Gastrocnemius medialis (tissue), 4 donors: ENCODE measurements around the gene PABPC1L2B. TPM values are rescaled to one million over a fixed set of nuclear protein-coding genes. Genes with fewer than 3 reads are reported as not detected.
"Not testable (repeated sequence)": the region's sequence is repeated elsewhere in the genome, so short reads cannot be mapped to it uniquely, and the experiment has no call there.

Experiments used
- ATAC-seq, 2 donors: fragments of 150-250 bp; one replicate each; pipeline ENCODE4 v1.9.1; 2016
- DNase-seq, 2 donors: peaks; one replicate each; pipeline ENCODE4 v3.0.0-alpha.2; 2019
- H3K27ac ChIP-seq, 4 donors: fragments of 200-600 bp; sonication (generic); 1 replicate in 1 of 4; 2 replicates in 3 of 4; pipeline ENCODE4 v1.5.1; 2016 to 2018; ENCODE audit warnings: mild to moderate bottlenecking in 2 of 4, moderate library complexity in 1 of 4
- H3K27me3 ChIP-seq, 3 donors: fragments of 200-600 bp; sonication (generic) in 2 of 3; 1 replicate in 1 of 3; 2 replicates in 2 of 3; pipeline versions ENCODE4 v1.5.1 to v1.6.0; 2016 to 2019; ENCODE audit warnings: mild to moderate bottlenecking in 1 of 3, moderate library complexity in 1 of 3
- H3K36me3 ChIP-seq, 2 donors: fragments of 200-600 bp; sonication (generic) in 1 of 2; one replicate each; pipeline ENCODE4 v1.5.1; 2017 to 2018
- H3K4me1 ChIP-seq, 2 donors: fragments of 200-600 bp; sonication (generic) in 1 of 2; one replicate each; pipeline ENCODE4 v1.5.1; 2016 to 2017; ENCODE audit warnings: mild to moderate bottlenecking in 2 of 2
- H3K4me3 ChIP-seq, 4 donors: fragments of 200-600 bp; sonication (generic) in 3 of 4; 1 replicate in 1 of 4; 2 replicates in 3 of 4; pipeline ENCODE4 v1.5.1; 2016 to 2019; ENCODE audit warnings: mild to moderate bottlenecking in 2 of 4
- H3K9me3 ChIP-seq, 3 donors: fragments of 200-600 bp; sonication (generic) in 2 of 3; 1 replicate in 1 of 3; 2 replicates in 2 of 3; pipeline ENCODE4 v1.5.1; 2016 to 2019
- POLR2A ChIP-seq, 2 donors: fragments of 450-650 bp; IDR thresholded peaks; one replicate each; pipeline ENCODE4 v1.6.1; 2017; ENCODE audit warnings: antibody characterized with exemption in 2 of 2, mild to moderate bottlenecking in 2 of 2, moderate library complexity in 2 of 2
- in situ Hi-C, 4 donors: fragments of 200-750 bp; cut with MboI; loops; one replicate each; pipeline versions ENCODE4 v1.15.0 to v1.8.0; 2017; ENCODE audit warnings: low sequenced_read_pairs in 4 of 4
- intact Hi-C: fragments of 100-400 bp; cut with DNase I; formaldehyde crosslinking; loops from one replicate; pipeline ENCODE4 v1.15.1; 2023; ENCODE audit warnings: low total_unique reads
- total RNA-seq, 4 donors: library from RNA; depleted of rRNA; stranded (reverse); fragments of >200 nt; gene quantifications; one replicate each; pipeline versions ENCODE4 v1.1.0 to v1.2.3, GENCODE V29; 2016
- TF ChIP-seq, protein P1 (sequence below), 5 experiments: fragments of 450-650 bp in 3 of 5; fragments of 200-600 bp in 2 of 5; sonication (generic) in 2 of 5; IDR thresholded peaks in 4 of 5; conservative IDR thresholded peaks in 1 of 5; 1 replicate in 4 of 5; 2 replicates in 1 of 5; pipeline ENCODE4 v1.5.1; 2016 to 2019; ENCODE audit warnings: antibody characterized with exemption in 5 of 5, mild to moderate bottlenecking in 3 of 5, moderate library complexity in 3 of 5

Gene PABPC1L2B
- not detected for total RNA-seq

DNA sequence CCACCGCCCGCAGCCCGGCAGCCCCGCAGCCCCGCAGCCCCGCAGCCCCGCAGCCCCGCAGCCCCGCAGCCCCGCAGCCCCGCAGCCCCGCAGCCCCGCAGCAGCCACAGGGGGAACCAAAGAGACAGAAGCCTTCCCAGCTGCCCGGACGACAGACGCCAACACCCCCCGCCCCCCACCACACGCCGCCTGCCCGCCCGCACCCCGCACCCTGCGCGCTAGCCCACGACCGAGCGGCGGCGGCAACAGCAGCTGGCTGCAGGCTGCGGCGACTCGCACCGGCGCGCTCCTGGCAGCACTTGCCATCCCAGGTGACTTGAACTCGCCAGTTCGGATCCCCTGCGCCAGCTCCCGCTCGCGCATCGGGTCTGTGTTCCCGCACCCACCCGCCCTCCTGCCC, at the start of gene PABPC1L2B:
TSS of gene PABPC1L2B (plus strand) at position 207 of the 400 bp plus-strand sequence. CDS start 704 bp downstream, outside the sequence.
- ATAC-seq, H3K9me3 ChIP-seq, DNase-seq, intact Hi-C loops, in situ Hi-C loops, H3K4me1 ChIP-seq, H3K27ac ChIP-seq, H3K36me3 ChIP-seq, H3K4me3 ChIP-seq: not testable (repeated sequence)
- peaks cover 0 to 16% (median 0%) of the 10 kb centered on the region in 3 donors for H3K27me3 ChIP-seq

DNA sequence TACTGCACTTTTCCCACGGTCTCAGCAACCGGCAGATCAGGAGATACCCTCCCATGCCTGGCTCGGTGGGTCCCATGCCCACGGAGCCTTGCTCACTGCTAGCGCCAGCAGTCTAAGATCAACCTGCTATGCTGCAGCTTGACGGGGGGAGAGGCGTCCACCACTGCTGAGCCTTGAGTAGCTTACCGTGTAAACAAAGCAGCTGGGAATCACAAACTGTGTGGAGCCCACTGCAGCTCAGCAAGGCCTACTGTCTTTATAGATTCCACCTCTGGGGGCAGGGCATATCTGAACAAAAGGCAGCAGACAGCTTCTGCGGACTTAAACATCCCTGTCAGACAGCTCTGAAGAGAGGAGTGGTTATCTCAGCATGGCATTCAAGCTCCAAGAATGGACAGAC, 42.8 kb upstream of the PABPC1L2B start:
- H3K36me3 ChIP-seq, DNase-seq, ATAC-seq, H3K9me3 ChIP-seq, H3K4me1 ChIP-seq, H3K27me3 ChIP-seq, H3K4me3 ChIP-seq, intact Hi-C loops, in situ Hi-C loops, H3K27ac ChIP-seq: not testable (repeated sequence)

DNA sequence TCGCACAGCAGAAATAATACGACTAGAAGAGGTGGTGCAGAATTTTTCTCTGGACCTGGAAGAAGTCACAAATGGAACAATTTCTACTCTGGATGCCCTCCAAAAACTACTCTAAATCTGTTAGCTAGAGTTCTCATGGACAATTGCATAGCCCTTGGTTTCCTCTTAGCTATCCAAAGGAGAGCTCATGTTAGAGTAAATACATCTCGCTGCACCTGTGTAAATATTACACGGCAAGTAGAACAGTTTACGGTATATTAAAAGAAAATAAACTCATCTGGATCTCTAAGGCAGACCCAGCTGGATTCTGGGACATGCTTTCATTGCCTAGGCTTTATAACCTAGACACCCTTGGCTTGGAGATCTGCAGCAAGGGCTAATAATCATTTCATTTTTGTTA, 30.9 kb upstream of the PABPC1L2B start:
- in situ Hi-C loops, DNase-seq, H3K4me3 ChIP-seq, ATAC-seq, H3K27ac ChIP-seq, H3K36me3 ChIP-seq, H3K4me1 ChIP-seq, H3K9me3 ChIP-seq, H3K27me3 ChIP-seq, intact Hi-C loops: not testable (repeated sequence)

DNA sequence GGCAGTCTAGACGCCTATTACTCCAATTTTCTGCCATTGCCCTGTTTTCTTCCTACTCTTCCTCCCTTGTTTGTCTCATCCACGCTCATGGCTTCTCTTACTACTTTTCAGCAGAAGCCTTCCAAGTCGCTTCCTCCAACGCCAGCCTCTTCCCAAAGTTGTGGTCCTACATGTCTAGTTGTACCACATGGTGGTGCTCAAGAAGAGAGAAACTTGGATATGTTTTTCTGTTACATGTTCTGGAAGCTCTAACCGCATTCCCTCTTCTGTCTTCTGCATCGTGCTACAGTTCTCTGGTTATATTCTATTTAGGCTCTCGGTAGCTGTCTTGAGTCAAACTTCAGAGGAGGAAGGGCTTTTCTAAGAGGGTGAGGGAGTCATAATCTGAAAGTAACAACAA, 27.9 kb upstream of the PABPC1L2B start:
- H3K27me3 ChIP-seq, intact Hi-C loops, in situ Hi-C loops, H3K4me1 ChIP-seq, H3K9me3 ChIP-seq, H3K4me3 ChIP-seq, H3K36me3 ChIP-seq, H3K27ac ChIP-seq, DNase-seq: not testable (repeated sequence)
- ATAC-seq: peak; percentile 72 to 76

DNA sequence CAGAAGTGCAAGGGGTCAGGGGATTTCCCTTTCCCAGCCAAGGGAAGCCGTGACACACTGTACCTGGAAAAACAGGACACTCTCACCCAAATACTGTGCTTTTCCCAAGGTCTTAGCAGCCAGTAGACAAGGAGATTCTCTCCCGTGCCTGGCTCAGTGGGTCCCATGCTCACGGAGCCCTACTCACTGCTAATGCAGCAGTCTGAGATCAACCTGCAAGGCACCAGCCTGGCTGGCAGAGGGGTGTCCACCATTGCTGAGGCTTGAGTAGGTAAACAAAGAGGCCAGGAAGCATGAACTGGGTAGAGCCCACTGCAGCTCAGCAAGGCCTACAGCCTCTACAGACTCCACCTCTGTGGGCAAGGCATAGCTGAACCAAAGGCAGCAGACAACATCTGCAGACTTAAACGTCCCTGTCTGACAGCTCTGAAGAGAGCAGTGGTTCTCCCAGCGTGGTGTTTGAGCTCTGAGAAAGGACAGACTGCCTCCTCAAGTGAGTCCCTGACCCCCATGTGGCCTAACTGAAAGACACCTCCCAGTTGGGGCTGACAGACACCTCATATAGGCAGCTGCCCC, 21.8 kb upstream of the PABPC1L2B start:
- H3K4me3 ChIP-seq, H3K9me3 ChIP-seq, H3K4me1 ChIP-seq, H3K27me3 ChIP-seq, H3K36me3 ChIP-seq, intact Hi-C loops, DNase-seq, H3K27ac ChIP-seq, in situ Hi-C loops, ATAC-seq: not testable (repeated sequence)

DNA sequence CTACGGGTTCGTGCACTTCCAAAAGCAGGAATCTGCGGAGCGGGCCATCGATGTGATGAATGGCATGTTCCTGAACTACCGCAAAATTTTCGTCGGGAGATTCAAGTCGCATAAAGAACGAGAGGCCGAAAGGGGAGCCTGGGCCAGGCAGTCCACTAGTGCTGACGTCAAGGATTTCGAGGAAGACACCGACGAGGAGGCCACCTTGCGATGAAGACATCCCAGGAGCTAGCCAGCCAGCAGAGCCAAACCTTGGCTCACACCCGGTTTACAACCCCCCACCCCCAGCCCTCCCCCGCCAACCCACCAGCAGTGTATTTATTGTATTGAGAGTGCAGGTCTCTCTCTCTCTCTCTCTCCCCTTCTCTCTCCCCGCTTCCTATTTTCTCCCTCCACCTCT, 1.3 kb downstream of the PABPC1L2B start:
- H3K36me3 ChIP-seq, in situ Hi-C loops, DNase-seq, H3K4me1 ChIP-seq, H3K27ac ChIP-seq, ATAC-seq, H3K9me3 ChIP-seq, H3K4me3 ChIP-seq, intact Hi-C loops: not testable (repeated sequence)
- H3K27me3 ChIP-seq: peaks cover 0 to 16% (median 0%) of the 10 kb centered on the region in 3 donors

DNA sequence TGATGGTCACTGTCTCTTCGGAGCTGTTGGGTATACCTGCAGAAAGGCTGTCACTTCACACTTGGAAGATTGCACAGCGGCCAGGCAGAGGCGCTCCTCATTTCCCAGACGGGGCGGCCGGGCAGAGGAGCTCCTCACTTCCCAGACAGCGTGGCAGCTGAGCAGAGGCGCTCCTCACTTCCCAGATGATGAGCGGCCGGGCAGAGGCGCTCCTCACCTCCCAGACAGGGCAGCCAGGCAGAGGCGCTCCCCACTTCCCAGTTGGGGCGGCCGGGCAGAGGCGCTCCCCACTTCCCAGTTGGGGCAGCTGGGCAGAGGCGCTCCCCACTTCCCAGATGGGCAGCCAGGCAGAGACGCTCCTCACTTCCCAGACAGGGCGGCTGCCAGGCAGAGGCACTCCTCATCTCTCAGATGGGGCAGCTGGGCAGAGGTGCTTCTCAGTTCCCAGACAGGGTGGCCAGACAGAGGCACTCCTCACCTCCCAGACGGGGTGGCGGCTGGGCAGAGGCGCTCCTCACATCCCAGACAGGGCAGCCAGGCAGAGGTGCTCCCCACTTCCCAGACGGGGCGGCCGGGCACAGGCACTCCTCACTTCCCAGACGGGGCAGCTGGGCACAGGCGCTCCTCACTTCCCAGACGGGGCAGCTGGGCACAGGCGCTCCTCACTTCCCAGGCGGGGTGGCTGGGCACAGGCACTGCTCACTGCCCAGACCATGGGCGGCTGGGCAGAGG, 18.8 kb downstream of the PABPC1L2B start:
- intact Hi-C loops: no loop called here
- H3K36me3 ChIP-seq: no peaks in the 10 kb centered on the region

DNA sequence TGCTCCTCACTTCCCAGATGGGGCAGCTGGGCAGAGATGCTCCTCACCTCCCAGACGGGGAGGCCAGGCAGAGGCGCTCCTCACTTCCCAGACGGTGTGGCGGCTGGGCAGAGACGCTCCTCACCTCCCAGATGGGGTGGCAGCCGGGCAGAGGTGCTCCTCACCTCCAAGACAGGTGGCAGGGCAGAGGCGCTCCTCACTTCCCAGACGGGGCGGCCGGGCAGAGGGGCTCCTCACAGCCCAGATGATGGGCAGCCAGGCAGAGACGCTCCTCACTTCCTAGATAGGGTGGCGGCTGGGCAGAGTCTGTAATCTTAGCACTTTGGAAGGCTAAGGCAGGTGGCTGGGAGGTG, 19.3 kb downstream of the PABPC1L2B start:
- intact Hi-C loops, ATAC-seq: not testable (repeated sequence)

More for the DNA sequence above, 18.8 kb downstream of the PABPC1L2B start:
- in situ Hi-C loops: no loop called here
- H3K27me3 ChIP-seq: peaks cover 0 to 3% (median 0%) of the 10 kb centered on the region in 3 donors
- ATAC-seq (no peak), DNase-seq (no peak)
- TF ChIP-seq, protein P1, sequence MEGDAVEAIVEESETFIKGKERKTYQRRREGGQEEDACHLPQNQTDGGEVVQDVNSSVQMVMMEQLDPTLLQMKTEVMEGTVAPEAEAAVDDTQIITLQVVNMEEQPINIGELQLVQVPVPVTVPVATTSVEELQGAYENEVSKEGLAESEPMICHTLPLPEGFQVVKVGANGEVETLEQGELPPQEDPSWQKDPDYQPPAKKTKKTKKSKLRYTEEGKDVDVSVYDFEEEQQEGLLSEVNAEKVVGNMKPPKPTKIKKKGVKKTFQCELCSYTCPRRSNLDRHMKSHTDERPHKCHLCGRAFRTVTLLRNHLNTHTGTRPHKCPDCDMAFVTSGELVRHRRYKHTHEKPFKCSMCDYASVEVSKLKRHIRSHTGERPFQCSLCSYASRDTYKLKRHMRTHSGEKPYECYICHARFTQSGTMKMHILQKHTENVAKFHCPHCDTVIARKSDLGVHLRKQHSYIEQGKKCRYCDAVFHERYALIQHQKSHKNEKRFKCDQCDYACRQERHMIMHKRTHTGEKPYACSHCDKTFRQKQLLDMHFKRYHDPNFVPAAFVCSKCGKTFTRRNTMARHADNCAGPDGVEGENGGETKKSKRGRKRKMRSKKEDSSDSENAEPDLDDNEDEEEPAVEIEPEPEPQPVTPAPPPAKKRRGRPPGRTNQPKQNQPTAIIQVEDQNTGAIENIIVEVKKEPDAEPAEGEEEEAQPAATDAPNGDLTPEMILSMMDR (IDR thresholded peaks at IDR 0.05 in 4 of 5, conservative IDR thresholded peaks at IDR 0.05 in 1 of 5): no peak
- no peak for TF ChIP-seq POLR2A (IDR thresholded peaks at IDR 0.05)
- H3K4me1 ChIP-seq: no peaks in the 10 kb centered on the region
- H3K9me3 ChIP-seq: no peaks in the 10 kb centered on the region
- H3K4me3 ChIP-seq: no peak overlapping the region
- H3K27ac ChIP-seq: no peak overlapping the region

More for the DNA sequence above, 19.3 kb downstream of the PABPC1L2B start:
- H3K27ac ChIP-seq, DNase-seq, H3K4me3 ChIP-seq, H3K9me3 ChIP-seq, H3K36me3 ChIP-seq, in situ Hi-C loops, H3K4me1 ChIP-seq, H3K27me3 ChIP-seq: not testable (repeated sequence)
